ENCODE measurements around the gene RGS6.

DNA sequence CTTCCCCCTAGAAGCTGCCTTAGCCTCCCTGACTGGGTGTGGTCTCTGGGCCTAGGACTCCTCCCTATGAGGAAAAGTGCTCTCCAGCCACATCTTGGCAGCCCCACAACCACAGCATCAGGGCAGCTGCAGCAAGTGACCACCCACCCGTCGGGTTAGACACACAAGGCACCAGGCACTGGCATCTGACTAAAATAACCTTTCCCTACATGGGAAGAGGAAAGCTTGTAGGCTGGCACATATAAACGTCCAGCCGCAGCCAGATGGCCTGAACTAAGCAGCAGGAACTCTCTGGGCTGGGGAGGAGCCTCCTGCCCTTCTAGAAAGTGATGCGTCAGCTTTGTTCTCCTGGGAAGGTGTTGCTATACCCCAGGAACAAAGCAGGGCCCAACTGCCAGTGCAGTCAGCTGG is 632.9 kb downstream of the RGS6 start:
- no peak for TF ChIP-seq GATA2 (IDR thresholded peaks at IDR 0.05; ENCODE audit: low read depth, low read length)
- no peak for TF ChIP-seq GATA3 (IDR thresholded peaks at IDR 0.05; ENCODE audit: low read depth, low read length)
